Non-pigmented ciliary epithelial cell (primary cell): ENCODE data around the gene NR5A2.

Experiments used
- DNase-seq: peaks from one replicate; pipeline ENCODE4 v3.0.0-alpha.2; 2010; ENCODE audit warnings: low read depth

Gene NR5A2

DNA sequence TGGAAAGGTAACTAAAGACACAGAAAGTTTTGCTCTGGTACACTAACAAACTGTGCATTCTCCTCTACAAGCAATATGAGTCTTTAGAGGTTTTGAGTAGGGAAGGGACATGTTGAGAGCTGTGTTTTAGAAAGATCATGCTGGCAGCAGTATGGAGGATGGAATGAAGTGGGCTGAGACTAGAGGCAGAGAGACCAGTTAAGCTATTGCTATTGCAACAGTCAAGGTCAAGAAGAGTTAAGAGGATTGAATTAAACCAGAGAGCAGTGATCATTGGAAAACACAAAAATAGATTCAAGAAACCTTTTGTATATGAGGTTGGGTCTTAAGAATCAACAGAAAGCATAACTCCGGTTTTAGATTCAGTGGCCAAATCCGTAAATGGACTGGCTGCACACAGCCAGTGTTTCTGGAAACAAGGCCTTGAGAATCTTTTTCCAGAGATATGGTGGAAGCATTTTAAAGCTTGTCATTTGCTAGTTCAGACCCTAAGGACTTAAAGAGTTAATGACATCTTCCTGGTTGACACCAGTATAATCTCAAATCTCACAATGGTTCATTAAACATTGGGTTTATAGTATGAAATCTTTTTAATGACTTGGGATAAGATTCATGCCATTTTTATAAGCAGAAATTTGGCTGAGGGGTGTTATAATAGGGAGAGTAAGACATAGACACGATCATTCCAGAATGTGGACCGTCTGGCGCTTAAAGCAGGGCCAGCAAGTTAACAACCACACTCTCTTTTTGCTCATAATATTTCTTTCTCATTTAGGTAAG, 177.9 kb downstream of the NR5A2 start:
- no peak for DNase-seq

DNA sequence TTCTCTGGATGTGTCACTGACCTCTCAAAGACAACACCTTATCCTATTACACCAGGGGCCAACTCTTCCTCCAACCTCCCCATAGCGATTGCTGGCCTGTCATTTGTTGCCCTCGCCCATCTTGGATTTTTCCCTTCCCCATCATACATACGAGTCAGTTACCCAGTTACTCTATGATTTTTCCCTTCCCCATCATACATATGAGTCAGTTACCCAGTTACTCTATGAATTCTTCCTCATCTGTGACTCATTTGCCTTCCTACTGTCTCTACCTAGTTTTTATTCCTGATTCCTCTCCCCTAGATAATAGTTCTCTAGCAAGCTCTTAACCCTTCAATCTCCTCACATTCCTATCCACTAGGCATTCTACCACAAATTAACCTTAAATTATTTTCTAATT, 178.8 kb downstream of the NR5A2 start:
- DNase-seq, result peak; percentile 54

DNA sequence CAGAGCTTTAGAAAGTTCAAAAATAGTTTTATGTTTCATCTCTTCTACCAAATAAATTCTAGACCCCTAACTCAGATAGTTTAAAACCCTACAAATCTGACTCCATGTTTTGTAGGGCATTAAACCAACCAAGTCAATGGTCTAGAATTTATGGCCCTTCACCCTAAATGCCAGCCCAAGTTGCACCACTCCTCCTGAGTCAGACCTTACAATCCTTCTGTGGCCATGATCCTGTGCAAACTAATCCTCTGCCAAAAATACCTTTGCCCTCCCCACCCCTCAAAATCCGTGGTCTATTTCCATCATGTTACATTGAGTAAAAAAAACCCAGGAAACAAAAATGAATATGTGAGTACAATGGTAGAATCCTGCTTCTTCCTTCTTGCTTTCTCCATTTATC, 179.3 kb downstream of the NR5A2 start:
- no peak for DNase-seq

DNA sequence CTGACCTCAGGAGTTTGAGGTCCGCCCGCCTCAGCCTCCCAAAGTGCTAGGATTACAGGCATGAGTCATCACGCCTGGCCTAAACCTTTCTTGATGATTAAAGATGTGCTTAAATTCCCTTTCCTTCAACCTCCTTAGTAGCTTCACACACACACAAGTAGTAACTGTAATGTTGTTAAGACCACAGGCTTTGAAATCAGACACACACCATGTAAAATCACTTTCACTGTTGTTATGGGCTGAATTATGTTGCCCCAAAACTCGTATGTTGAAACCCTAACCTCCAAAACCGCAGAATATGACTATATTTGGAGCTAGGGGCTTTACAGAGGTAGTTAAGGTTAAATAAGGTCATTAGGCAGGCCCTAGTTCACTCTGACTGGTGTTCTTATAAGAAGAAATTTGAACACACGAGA, 180.2 kb downstream of the NR5A2 start:
- no peak for DNase-seq

DNA sequence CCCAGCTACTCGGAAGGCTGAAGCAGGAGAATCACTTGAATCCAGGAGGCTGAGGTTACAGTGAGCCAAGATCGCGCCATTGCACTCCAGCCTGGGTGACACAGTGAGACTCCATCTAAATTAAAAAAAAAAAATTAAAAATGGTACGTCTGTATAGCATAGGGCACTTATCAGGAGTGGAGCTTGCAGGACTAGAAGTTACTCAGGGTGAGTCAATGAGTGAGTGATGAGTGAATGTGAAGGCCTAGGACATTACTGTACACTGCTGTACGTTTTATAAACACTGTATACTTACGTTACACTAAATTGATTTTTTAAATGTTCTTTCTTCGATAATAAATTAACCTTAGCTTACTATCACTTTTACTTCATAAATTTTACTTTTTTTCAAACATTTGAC, 183.6 kb downstream of the NR5A2 start:
- peak; percentile 52 for DNase-seq

DNA sequence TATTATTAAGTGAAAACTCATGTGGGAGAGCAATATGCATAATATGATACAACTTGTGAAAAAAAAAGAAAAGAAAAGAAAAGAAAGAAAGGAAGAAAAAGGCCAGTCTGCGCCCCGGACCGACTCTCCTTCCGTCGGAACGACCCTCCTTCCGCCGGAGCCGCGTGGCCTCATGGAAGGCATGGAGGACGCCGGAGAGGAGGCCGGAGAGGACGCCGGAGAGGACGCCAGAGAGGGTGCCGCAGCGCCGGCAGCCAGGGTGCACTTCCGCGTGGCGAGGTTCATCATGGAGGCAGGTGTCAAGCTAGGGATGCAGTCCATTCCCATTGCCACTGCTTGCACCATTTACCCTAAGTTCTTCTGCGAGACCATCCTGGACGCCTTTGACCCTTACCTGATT, 185.9 kb downstream of the NR5A2 start:
- DNase-seq, result no peak

DNA sequence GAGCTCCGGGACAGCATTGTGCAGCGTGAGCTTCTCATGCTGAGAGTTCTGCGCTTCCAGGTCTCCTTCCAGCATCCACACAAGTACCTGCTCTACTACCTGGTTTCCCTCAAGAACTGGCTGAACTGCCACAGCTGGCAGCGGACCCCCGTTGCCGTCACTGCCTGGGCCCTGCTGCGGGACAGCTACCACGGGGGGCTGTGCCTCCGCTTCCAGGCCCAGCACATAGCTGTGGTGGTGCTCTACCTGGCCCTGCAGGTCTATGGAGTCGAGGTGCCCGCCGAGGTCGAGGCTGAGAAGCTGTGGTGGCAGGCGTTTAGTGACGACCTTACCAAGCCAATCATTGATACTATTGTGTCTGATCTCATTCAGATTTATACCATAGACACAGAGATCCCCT, 186.4 kb downstream of the NR5A2 start:
- DNase-seq, result no peak

DNA sequence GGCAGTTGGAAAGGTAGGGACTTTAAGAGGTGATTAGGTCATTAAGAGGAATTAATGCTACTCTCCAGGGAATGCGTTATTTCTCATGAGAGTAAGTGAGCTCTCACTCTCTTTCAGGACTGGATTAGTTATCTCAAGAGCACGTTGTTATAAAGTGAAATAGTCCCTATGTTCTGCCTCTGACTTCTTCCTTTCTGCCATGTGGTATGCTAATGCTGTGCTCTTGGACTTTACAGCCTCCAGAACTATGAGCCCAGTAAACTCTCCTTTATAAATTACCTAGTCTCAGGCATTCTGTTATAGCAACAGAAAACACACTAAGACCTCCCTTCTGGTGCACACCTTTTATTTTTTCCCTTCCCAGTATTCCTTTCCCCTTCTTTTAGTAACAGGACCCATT, 187.8 kb downstream of the NR5A2 start:
- no peak for DNase-seq

DNA sequence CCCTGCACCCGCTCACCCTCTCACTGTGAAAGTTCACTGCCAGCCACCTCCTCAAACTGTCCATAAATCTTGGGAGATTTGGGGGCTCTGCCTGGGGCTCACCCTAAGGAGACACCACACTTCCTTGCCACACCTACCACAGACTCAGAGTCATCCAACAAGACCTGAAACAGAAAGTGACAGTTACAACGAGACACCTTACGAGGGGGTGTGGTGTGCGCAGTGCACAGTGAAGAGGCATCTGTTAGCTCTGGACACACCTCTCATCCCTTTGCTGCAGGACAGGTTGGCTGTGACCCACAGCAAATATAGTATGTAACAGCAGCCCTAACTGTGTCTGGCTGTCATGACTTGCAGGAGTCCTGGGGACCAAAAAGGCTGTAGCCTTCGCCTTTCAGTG, 190.2 kb downstream of the NR5A2 start:
- no peak for DNase-seq

DNA sequence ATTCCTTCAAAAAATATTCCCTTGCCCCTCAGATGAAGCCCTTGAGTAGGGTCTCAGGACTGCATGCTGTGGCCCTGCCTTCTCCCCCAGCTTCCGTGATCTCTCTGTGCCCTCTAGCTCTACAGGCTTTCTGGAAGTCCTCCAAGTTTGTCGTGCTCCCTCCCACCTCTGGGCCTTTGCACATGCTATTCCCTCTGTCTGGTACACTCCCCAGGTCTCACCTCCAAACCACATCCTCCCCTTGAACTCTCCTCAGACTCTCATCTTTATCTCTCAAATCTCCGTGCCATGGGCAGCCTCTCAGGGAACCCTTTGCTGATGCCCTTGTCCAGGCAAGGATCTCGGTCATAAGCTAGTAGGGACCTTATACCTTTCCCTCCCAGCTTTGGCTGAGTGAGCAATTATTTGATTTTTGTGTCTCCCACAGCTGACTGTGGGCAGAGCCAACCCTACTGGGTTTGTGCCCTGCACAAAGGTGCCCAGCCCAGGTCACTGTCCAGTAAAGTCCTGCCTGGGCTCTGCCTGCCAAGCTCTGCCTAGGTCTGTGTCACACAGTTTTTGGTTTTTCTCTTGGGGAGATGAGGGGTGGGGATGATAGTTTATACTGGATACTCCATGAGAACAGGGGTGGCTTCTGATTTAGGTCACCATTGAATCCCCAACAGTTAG, 194.2 kb downstream of the NR5A2 start:
- DNase-seq, result no peak

DNA sequence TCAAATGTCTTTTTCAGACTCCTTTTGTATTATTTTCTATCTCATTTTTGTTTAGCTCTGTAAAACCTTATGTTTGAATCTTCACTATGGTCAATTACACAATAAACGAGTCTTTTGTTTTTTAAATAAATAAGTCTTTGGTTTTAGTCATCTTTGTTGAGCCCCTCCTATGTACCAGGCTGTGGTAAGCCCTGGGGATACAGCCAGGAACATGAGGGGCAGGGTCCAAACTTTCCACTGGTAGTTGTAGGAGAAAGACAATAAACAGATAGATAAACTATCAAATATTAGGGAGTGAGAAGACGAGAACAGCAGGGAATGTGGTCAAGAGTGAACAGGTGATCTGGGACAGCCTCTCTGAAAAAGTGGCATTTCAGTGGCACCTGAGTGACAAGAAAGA, 195.7 kb downstream of the NR5A2 start:
- DNase-seq, result no peak

DNA sequence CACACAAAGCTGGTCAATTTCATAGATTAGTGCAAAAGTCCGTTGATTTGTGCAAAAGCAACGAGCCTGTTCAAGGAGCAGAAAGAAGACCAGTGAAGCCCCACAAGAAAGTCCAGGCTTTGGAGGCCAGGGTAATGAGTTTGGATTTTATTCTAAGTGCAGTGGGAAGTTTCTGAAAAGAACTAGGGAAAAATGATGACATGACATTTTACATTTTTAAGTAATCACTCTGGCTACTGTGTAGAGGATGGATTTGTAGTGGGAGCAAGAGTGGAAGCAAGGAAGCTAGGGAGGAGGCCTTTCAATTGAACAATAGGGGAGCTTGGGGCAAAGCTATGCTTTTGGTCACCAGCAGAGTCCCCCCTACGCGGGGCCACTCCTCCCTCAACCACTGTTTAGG, 196.1 kb downstream of the NR5A2 start:
- no peak for DNase-seq

DNA sequence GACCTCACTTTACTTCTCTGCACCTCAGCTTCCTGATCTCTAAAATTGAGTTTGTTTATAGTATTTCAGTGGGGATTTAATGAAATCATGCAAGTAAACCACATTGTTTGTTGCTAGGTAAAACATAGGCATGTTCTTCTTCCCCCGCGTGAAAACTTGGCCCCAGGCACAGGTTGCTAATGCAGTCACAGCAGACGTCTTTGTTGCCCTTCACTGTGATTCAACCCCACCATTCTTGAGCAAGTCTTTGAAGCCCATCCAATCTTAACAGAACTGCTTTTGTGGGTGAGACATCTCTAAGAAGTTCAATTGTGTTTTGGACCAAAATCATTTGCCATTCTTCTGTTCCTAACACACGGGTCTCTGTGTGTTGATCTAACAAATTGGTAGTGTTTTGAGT, 196.8 kb downstream of the NR5A2 start:
- DNase-seq, result no peak

DNA sequence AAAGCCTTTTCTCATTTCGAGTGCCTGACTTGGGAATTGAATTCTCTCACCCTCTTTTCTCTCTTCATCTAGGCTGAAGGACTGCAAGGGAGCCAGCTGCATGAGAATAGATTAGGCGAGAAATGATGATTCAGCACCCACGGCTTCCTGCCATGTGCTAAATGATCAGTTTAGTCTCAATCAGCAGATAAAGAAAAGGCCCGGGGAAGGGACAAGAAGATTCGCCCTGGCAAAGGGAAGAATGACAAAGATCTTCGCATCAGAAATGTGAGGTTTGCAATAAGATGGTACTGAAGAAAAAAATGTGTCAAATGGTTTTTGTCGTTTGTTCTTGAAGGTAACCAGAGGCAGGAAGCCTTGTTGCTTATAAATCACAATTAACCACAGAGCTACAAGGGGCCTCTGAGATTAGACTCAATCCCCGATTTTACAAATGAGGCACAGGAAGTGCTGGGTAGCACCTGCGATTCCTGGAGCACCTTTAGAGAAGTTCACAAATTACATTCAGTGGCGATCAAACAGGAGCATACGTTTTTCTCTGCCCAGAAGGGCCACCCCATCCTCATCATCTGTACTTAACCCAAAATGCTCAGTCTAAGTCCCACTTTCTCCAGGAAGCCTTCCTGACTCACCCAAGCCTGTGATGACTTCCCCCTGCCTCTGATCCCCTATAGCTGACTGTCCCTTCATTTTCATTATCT, 198.9 kb downstream of the NR5A2 start:
- no peak for DNase-seq

DNA sequence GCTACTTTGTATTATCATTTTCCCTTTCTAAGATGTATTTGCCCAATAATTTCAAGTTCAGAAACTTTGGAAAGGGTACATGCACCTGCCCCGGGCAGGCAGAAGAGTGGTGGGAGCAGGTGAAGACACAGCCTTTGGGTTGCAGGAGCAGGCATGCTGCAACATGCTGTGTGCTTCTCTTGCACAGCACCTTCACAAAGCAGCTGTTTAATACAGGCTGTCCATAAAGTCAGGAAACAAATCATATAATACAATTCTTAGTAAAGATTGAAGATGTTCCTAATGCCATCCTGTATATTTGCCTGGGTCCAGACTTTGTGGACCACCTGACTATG, 199.4 kb downstream of the NR5A2 start:
- no peak for DNase-seq
